GM12801 (cell line): ENCODE results near the gene PAN3.

Experiments
- CTCF ChIP-seq: IDR thresholded peaks from one replicate; pipeline ENCODE4 v1.5.1; 2011; ENCODE audit warnings: control low read depth; ENCODE audit not compliant: insufficient read length; ENCODE audit errors: extremely low read depth

The PAN3 gene

GRCh38 chr13:28140433-28141125 lies 2.2 kb downstream of the PAN3 start:
- TF ChIP-seq CTCF = no peak

GRCh38 chr13:28145049-28145448 lies 6.7 kb downstream of the PAN3 start:
- no peak for TF ChIP-seq CTCF

GRCh38 chr13:28147495-28147894 lies 9.2 kb downstream of the PAN3 start:
- no peak for TF ChIP-seq CTCF

GRCh38 chr13:28159057-28159456 lies 20.7 kb downstream of the PAN3 start:
- no peak for TF ChIP-seq CTCF

- TF ChIP-seq CTCF = no peak
Measured at GRCh38 chr13:28161370-28161769, 23.0 kb downstream of the PAN3 start.

GRCh38 chr13:28163587-28163986 lies 25.2 kb downstream of the PAN3 start:
- no peak for TF ChIP-seq CTCF

GRCh38 chr13:28166257-28166656 lies 27.9 kb downstream of the PAN3 start:
- no peak for TF ChIP-seq CTCF
